WTC11 (cell line): ENCODE results near the gene LENEP. TPM values are rescaled to one million over a fixed set of nuclear protein-coding genes. Genes with fewer than 3 reads are reported as not detected.

Source experiments
- ATAC-seq: fragments of 200-7000 bp; cut with Tn5 transposase; 2 replicates; pipeline ENCODE4 v1.10.0; 2021; ENCODE audit warnings: mild to moderate bottlenecking, moderate library complexity
- CTCF ChIA-PET: fragments of 300-600 bp; sonication (Branson Sonifier 250); formaldehyde crosslinking; loops from one replicate; lab custom pipeline; 2021; ENCODE audit warnings: antibody characterized with exemption; lab: Charles Lee
- POLR2A ChIA-PET: fragments of 350-600 bp; sonication (Branson Sonifier 250); formaldehyde crosslinking; loops from one replicate; lab custom pipeline; 2021; ENCODE audit warnings: antibody characterized with exemption; lab: Charles Lee
- DNase-seq: peaks from one replicate; pipeline ENCODE4 v3.0.0; 2021; ENCODE audit warnings: low spot score
- H3K27ac Mint-ChIP-seq: 2 replicates; pipeline ENCODE4 v1.8.0; 2021; ENCODE audit warnings: mixed read lengths
- H3K27me3 Mint-ChIP-seq: 2 replicates; pipeline ENCODE4 v1.8.0; 2021; ENCODE audit warnings: low read depth, mild to moderate bottlenecking, moderate library complexity, mixed read lengths
- H3K36me3 Mint-ChIP-seq: 2 replicates; pipeline ENCODE4 v1.8.0; 2021; ENCODE audit warnings: mixed read lengths
- H3K4me1 Mint-ChIP-seq: 2 replicates; pipeline ENCODE4 v1.8.0; 2022; ENCODE audit warnings: mixed read lengths
- H3K4me3 Mint-ChIP-seq: 2 replicates; pipeline ENCODE4 v1.8.0; 2021; ENCODE audit warnings: mild to moderate bottlenecking, moderate library complexity, mixed read lengths
- H3K9me3 Mint-ChIP-seq: 2 replicates; pipeline ENCODE4 v1.8.0; 2021; ENCODE audit warnings: mixed read lengths
- ATF1 ChIP-seq: sonication (generic); formaldehyde crosslinking; IDR thresholded peaks from 2 replicates; pipeline ENCODE4 v1.8.1; 2023; ENCODE audit warnings: mild to moderate bottlenecking, moderate library complexity, missing genetic modification reagents
- ESRRA ChIP-seq: sonication (generic); formaldehyde crosslinking; IDR thresholded peaks from 2 replicates; pipeline ENCODE4 v1.8.1; 2022; ENCODE audit warnings: mild to moderate bottlenecking, missing genetic modification reagents, borderline replicate concordance
- FOXP1 ChIP-seq: sonication (generic); formaldehyde crosslinking; IDR thresholded peaks from 2 replicates; pipeline ENCODE4 v1.8.0; 2022; ENCODE audit warnings: missing genetic modification reagents, mild to moderate bottlenecking, moderate library complexity, borderline replicate concordance
- NR1H2 ChIP-seq: sonication (generic); formaldehyde crosslinking; IDR thresholded peaks from 2 replicates; pipeline ENCODE4 v1.9.0; 2021; ENCODE audit warnings: mild to moderate bottlenecking, moderate library complexity, missing genetic modification reagents
- SMAD4 ChIP-seq: sonication (generic); formaldehyde crosslinking; IDR thresholded peaks from 2 replicates; pipeline ENCODE4 v1.8.0; 2022; ENCODE audit warnings: mild to moderate bottlenecking, missing genetic modification reagents
- TP53 ChIP-seq: sonication (generic); formaldehyde crosslinking; IDR thresholded peaks from 2 replicates; pipeline ENCODE4 v1.8.1; 2023; ENCODE audit warnings: mild to moderate bottlenecking, missing genetic modification reagents
- ZBTB21 ChIP-seq: sonication (generic); formaldehyde crosslinking; IDR thresholded peaks from 2 replicates; pipeline ENCODE4 v1.8.1; 2023; ENCODE audit warnings: mild to moderate bottlenecking, missing genetic modification reagents, borderline replicate concordance
- ZNF219 ChIP-seq: sonication (generic); formaldehyde crosslinking; IDR thresholded peaks from 2 replicates; pipeline ENCODE4 v1.8.0; 2023; ENCODE audit warnings: missing genetic modification reagents, mild to moderate bottlenecking, borderline replicate concordance
- ZNF317 ChIP-seq: sonication (generic); formaldehyde crosslinking; IDR thresholded peaks from 2 replicates; pipeline ENCODE4 v1.8.1; 2023; ENCODE audit warnings: low read depth, mild to moderate bottlenecking, moderate library complexity, missing genetic modification reagents, borderline replicate concordance
- ZNF396 ChIP-seq: fragments of 250-450 bp; sonication (Bioruptor Pico); IDR thresholded peaks from 2 replicates; pipeline ENCODE4 v1.8.0; 2021; ENCODE audit warnings: mild to moderate bottlenecking, moderate library complexity, borderline replicate concordance
- ZNF416 ChIP-seq: fragments of 250-450 bp; sonication (Bioruptor Pico); IDR thresholded peaks from 2 replicates; pipeline ENCODE4 v1.9.0; 2021; ENCODE audit warnings: mild to moderate bottlenecking, inconsistent platforms
- ZNF532 ChIP-seq: fragments of 250-450 bp; sonication (Bioruptor Pico); IDR thresholded peaks from 2 replicates; pipeline ENCODE4 v1.9.0; 2021; ENCODE audit warnings: mild to moderate bottlenecking, borderline replicate concordance
- ZNF671 ChIP-seq: fragments of 250-450 bp; sonication (Bioruptor Pico); IDR thresholded peaks from 2 replicates; pipeline ENCODE4 v1.8.0; 2021; ENCODE audit warnings: mild to moderate bottlenecking
- total RNA-seq: library from RNA; stranded (reverse); gene quantifications from 3 replicates; pipeline ENCODE4 v1.2.3, GENCODE V29; 2021
- TF ChIP-seq, protein P1 (sequence below): sonication (generic); formaldehyde crosslinking; IDR thresholded peaks from 2 replicates; pipeline ENCODE4 v1.8.0; 2023; ENCODE audit warnings: missing genetic modification reagents
- TF ChIP-seq, protein P2 (sequence below): sonication (generic); formaldehyde crosslinking; IDR thresholded peaks from 2 replicates; pipeline ENCODE4 v1.8.1; 2023; ENCODE audit warnings: mild to moderate bottlenecking, missing genetic modification reagents
- TF ChIP-seq, protein P3 (sequence below): sonication (generic); formaldehyde crosslinking; IDR thresholded peaks from 2 replicates; pipeline ENCODE4 v1.8.0; 2022; ENCODE audit warnings: mild to moderate bottlenecking, missing genetic modification reagents
- TF ChIP-seq, protein P4 (sequence below): fragments of 250-450 bp; sonication (Bioruptor Pico); IDR thresholded peaks from 2 replicates; pipeline ENCODE4 v1.9.0; 2021; ENCODE audit warnings: mild to moderate bottlenecking

Gene LENEP
- total RNA-seq, 1 experiment from 2014 or later = 1.2 TPM

- CTCF ChIA-PET = interaction anchor here (0.6 to 8.3 kb wide), 6 partner anchors 13 to 94 kb away, joined by 3 to 176 read pairs (median 12); partner anchors contain the start of genes EFNA4, LENEP, PBXIP1 and ZBTB7B
- ATAC-seq (no peak), DNase-seq (no peak)
- Mint-ChIP-seq H3K4me1 (peaks cover 42% of the 10 kb centered on the region), H3K27me3 (no peaks in the 10 kb centered on the region), H3K27ac (peak overlapping the region; percentile 81), H3K9me3 (no peaks in the 10 kb centered on the region), H3K36me3 (peaks cover 38% of the 10 kb centered on the region), H3K4me3 (no peak overlapping the region)
- POLR2A ChIA-PET = interaction anchor here (0.6 to 7.3 kb wide), 9 partner anchors 12 to 225 kb away, joined by 3 to 176 read pairs (median 6); partner anchors contain the start of genes EFNA3, FLAD1, LENEP and PBXIP1
- TF ChIP-seq ESRRA (no peak), TP53 (no peak), ATF1 (CRISPR knock-in tag) (no peak), ZBTB21 (CRISPR knock-in tag) (no peak), ZNF671 (CRISPR knock-in tag) (no peak), ZNF532 (CRISPR knock-in tag) (no peak), NR1H2 (CRISPR knock-in tag) (no peak), ZNF416 (CRISPR knock-in tag) (no peak), FOXP1 (CRISPR knock-in tag) (no peak), ZNF317 (CRISPR knock-in tag) (no peak), SMAD4 (CRISPR knock-in tag) (no peak), ZNF219 (no peak), ZNF396 (no peak)
- TF ChIP-seq, protein P1, sequence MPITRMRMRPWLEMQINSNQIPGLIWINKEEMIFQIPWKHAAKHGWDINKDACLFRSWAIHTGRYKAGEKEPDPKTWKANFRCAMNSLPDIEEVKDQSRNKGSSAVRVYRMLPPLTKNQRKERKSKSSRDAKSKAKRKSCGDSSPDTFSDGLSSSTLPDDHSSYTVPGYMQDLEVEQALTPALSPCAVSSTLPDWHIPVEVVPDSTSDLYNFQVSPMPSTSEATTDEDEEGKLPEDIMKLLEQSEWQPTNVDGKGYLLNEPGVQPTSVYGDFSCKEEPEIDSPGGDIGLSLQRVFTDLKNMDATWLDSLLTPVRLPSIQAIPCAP = no peak
- TF ChIP-seq, protein P2, sequence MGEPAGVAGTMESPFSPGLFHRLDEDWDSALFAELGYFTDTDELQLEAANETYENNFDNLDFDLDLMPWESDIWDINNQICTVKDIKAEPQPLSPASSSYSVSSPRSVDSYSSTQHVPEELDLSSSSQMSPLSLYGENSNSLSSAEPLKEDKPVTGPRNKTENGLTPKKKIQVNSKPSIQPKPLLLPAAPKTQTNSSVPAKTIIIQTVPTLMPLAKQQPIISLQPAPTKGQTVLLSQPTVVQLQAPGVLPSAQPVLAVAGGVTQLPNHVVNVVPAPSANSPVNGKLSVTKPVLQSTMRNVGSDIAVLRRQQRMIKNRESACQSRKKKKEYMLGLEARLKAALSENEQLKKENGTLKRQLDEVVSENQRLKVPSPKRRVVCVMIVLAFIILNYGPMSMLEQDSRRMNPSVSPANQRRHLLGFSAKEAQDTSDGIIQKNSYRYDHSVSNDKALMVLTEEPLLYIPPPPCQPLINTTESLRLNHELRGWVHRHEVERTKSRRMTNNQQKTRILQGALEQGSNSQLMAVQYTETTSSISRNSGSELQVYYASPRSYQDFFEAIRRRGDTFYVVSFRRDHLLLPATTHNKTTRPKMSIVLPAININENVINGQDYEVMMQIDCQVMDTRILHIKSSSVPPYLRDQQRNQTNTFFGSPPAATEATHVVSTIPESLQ (CRISPR knock-in tag) = no peak
- TF ChIP-seq, protein P3, sequence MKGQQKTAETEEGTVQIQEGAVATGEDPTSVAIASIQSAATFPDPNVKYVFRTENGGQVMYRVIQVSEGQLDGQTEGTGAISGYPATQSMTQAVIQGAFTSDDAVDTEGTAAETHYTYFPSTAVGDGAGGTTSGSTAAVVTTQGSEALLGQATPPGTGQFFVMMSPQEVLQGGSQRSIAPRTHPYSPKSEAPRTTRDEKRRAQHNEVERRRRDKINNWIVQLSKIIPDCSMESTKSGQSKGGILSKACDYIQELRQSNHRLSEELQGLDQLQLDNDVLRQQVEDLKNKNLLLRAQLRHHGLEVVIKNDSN (CRISPR knock-in tag) = no peak
- TF ChIP-seq, protein P4, sequence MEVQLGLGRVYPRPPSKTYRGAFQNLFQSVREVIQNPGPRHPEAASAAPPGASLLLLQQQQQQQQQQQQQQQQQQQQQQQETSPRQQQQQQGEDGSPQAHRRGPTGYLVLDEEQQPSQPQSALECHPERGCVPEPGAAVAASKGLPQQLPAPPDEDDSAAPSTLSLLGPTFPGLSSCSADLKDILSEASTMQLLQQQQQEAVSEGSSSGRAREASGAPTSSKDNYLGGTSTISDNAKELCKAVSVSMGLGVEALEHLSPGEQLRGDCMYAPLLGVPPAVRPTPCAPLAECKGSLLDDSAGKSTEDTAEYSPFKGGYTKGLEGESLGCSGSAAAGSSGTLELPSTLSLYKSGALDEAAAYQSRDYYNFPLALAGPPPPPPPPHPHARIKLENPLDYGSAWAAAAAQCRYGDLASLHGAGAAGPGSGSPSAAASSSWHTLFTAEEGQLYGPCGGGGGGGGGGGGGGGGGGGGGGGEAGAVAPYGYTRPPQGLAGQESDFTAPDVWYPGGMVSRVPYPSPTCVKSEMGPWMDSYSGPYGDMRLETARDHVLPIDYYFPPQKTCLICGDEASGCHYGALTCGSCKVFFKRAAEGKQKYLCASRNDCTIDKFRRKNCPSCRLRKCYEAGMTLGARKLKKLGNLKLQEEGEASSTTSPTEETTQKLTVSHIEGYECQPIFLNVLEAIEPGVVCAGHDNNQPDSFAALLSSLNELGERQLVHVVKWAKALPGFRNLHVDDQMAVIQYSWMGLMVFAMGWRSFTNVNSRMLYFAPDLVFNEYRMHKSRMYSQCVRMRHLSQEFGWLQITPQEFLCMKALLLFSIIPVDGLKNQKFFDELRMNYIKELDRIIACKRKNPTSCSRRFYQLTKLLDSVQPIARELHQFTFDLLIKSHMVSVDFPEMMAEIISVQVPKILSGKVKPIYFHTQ (CRISPR knock-in tag) = no peak
Observed at GRCh38 chr1:154969246-154969645, 24.1 kb upstream of the LENEP start.
